RWPE1 (cell line): ENCODE data around the gene GSK3B.

Experiments
- CTCF ChIA-PET: fragments of 350-600 bp; sonication (Branson Sonifier 250); formaldehyde crosslinking; extraction: SDS; loops from one replicate; lab custom pipeline; 2021; lab: Yijun Ruan, JAX
- POLR2A ChIA-PET: fragments of 400-600 bp; formaldehyde crosslinking; extraction: SDS; loops from one replicate; lab custom pipeline; 2020; ENCODE audit warnings: antibody characterized with exemption; ENCODE audit not compliant: low non-redundant PET; lab: Yijun Ruan, JAX
- DNase-seq: peaks from one replicate; pipeline ENCODE4 v3.0.0; 2012; ENCODE audit warnings: low spot score
- H3K27ac ChIP-seq: fragments of 450-650 bp; 2 replicates; pipeline ENCODE4 v1.5.1; 2017
- TF ChIP-seq, protein P1 (sequence below): fragments of 450-650 bp; conservative IDR thresholded peaks from 2 replicates; pipeline ENCODE4 v1.5.1; 2017; ENCODE audit warnings: low read depth, mild to moderate bottlenecking

The GSK3B gene

DNA sequence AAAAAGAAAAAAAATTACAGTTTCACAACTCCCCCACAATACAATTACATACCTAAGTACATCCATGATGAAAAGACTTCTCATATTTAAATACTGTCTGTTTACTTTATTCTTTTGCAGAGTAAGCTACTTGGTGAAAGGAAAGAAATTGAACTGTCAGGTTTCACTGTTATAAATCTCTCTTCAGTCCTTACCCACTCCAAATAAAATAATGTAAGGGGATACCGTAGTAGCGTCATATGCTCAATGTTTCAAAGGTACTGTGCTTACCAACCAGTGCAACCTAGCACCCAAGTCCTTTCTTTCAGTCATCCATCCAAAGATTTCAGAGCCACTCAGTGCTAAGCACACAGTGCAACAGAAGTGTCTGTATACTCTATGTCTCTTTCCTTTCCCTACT, 13.4 kb downstream of the GSK3B start:
- TF ChIP-seq, protein P1, sequence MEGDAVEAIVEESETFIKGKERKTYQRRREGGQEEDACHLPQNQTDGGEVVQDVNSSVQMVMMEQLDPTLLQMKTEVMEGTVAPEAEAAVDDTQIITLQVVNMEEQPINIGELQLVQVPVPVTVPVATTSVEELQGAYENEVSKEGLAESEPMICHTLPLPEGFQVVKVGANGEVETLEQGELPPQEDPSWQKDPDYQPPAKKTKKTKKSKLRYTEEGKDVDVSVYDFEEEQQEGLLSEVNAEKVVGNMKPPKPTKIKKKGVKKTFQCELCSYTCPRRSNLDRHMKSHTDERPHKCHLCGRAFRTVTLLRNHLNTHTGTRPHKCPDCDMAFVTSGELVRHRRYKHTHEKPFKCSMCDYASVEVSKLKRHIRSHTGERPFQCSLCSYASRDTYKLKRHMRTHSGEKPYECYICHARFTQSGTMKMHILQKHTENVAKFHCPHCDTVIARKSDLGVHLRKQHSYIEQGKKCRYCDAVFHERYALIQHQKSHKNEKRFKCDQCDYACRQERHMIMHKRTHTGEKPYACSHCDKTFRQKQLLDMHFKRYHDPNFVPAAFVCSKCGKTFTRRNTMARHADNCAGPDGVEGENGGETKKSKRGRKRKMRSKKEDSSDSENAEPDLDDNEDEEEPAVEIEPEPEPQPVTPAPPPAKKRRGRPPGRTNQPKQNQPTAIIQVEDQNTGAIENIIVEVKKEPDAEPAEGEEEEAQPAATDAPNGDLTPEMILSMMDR: no peak
- H3K27ac ChIP-seq: no peak overlapping the region
- POLR2A ChIA-PET: no interaction called here
- CTCF ChIA-PET: no interaction called here
- DNase-seq: no peak

DNA sequence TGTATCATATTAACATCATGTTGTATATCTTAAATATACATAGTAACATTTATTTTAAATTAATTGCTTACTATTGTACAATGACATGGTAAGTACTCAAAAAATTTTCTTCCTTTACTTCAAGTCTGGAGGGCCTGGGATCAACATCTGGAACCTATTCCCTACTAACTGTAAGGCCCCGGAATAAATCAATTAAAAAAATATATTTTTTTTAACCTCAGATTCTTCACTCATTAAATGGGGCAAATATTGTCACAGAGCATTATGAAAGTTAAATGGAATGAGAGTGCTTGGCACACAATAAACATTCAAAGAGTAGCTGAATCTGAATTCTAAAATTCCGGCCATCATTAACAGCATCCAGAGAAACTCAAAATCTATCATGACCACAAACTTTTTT, 16.5 kb downstream of the GSK3B start:
- TF ChIP-seq, protein P1: no peak
- no peak for DNase-seq
- CTCF ChIA-PET: interaction anchor here (0.7 kb wide), 1 partner anchor 138 kb away, joined by 4 read pairs; no protein-coding TSS in a partner anchor
- POLR2A ChIA-PET: no interaction called here
- no peak overlapping the region for H3K27ac ChIP-seq

DNA sequence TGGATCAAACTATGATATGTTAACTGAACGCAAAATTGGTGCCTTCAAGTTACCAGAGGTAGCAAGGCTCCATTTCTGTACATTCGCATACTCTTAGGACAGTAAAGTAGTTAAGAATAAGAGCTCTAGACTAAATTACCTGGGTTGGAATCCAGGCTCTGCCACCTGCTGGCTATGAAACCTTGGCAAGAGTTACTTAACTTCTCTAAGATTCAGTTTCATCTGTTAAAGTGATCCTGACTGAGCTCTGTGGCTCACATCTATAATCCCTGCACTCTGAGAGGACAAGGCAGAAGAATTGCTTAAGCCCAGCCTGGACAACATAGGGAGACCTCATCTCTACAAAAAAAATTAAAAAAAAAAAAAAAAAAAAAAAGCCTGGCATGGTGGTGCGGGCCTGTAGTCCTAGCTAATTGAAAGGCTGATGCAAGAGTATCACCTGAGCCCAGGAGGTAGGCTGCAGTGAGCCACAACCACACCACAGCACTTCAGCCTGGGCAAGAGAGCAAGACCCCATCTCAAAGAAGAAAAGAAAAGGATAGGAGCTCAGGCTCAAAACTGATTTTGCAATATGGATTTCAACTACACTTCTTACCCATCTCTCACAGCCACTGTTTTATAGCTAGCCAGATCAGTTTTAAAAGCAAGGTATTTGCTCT, 21.3 kb downstream of the GSK3B start:
- no peak overlapping the region for H3K27ac ChIP-seq
- no peak for DNase-seq
- ChIA-PET POLR2A (no interaction called here), CTCF (no interaction called here)
- TF ChIP-seq, protein P1: no peak

DNA sequence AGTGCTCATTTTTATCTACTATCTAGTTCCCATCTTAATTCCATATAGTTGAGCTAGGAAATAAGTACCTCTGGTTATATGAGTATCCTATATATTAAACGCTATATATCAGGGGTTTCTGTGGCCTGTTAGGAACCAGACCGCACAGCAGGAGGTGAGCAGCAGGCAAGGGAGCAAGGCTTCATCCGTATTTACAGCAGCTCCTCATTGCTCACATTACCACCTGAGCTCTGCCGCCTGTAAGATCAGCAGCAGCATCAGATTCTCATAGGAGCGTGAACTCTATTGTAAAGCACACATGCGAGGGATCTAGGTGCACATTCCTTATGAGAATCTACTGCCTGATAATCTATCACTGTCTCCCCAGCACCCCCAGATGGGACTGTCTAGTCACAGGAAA, 23.0 kb downstream of the GSK3B start:
- ChIA-PET CTCF (interaction anchor here (0.5 to 0.8 kb wide), 2 partner anchors 70 to 346 kb away, joined by 3 to 4 read pairs; no protein-coding TSS in a partner anchor), POLR2A (no interaction called here)
- TF ChIP-seq, protein P1: no peak
- H3K27ac ChIP-seq: no peak overlapping the region
- DNase-seq: no peak

DNA sequence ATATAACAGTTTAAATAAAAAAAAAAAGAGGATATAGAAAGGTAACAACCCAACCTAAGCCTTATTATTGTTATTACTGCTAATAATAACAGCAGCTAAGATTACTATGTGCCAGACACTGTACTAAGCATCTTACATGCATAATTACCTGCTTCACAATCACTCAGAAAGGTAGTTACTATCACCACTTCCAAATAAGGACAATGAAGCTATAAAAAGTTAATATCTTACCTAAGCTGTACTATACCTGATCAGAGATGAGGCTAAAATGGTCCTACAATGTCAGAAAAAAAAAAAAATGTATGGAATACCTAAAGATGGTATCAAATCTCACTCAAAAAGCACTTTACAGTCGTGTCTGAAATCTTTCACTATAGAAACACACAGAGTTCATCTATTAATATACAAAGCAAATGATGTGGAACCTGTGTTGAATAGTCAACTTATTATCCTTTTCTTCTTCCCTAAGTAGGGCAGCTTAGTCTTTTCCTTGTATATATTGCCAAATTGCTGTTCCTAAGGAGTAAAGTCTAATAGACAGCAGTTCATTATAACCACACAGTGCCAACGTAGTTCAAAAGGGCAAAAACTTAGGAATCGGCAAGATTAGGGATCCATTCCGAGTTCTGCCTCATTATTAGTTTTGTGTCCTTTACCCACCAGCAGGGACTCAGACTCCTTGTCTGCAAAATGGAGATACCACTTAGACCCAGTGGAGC, 23.8 kb downstream of the GSK3B start:
- ChIA-PET POLR2A (no interaction called here), CTCF (interaction anchor here (0.5 to 0.8 kb wide), 3 partner anchors 8 to 347 kb away, joined by 3 to 4 read pairs (median 4); no protein-coding TSS in a partner anchor)
- TF ChIP-seq, protein P1: no peak
- no peak overlapping the region for H3K27ac ChIP-seq
- DNase-seq: no peak

DNA sequence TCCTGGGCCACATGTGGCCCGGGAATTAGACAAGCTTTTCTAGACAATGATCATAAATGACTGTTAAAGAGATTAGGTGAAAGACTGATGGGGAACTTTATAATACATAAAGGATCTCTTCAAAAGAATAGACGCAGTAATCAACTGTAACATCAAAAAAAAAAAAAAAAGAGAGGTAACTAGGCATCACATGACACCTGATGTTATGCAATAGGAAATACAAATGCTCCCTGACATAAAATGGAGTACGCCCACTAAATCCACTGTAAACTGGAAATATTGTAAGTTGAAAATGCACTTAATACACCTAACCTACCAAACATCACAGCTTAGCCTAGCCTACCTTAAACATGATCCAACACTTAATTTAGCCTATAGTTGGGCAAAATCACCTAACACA, 27.2 kb downstream of the GSK3B start:
- CTCF ChIA-PET: interaction anchor here (0.6 kb wide), 2 partner anchors 9 to 131 kb away, joined by 3 to 6 read pairs; no protein-coding TSS in a partner anchor
- POLR2A ChIA-PET: no interaction called here
- DNase-seq: no peak

More for the DNA sequence above, 27.2 kb downstream of the GSK3B start:
- TF ChIP-seq, protein P1: no peak
- no peak overlapping the region for H3K27ac ChIP-seq
